Glomerular visceral epithelial cell (primary cell): ENCODE data around the gene HRAS.
"Not testable (repeated sequence)": the region's sequence is repeated elsewhere in the genome, so short reads cannot be mapped to it uniquely, and the experiment has no call there.

Experiments
- DNase-seq: peaks from one replicate; pipeline ENCODE4 v3.0.0-alpha.2; 2016; ENCODE audit errors: extremely low spot score

HRAS gene

GRCh38 chr11:535519-536454 is at the start of gene HRAS:
Gene HRAS (minus strand): TSS chr11:535576.
- peak; percentile 95 for DNase-seq

- no peak for DNase-seq
Measured at GRCh38 chr11:584287-584686, 48.9 kb upstream of the HRAS start.

GRCh38 chr11:581752-582151 is 46.4 kb upstream of the HRAS start:
- no peak for DNase-seq

GRCh38 chr11:581342-581741 is 46.0 kb upstream of the HRAS start:
- no peak for DNase-seq

- DNase-seq: no peak
Measured at GRCh38 chr11:579830-580601, 44.6 kb upstream of the HRAS start.

GRCh38 chr11:578276-579035 is 43.1 kb upstream of the HRAS start:
- no peak for DNase-seq

- DNase-seq: no peak
Measured at GRCh38 chr11:577611-577894, 42.2 kb upstream of the HRAS start.

GRCh38 chr11:576811-577610 is 41.6 kb upstream of the HRAS start:
- no peak for DNase-seq

- peak; percentile 94 for DNase-seq
Measured at GRCh38 chr11:575996-576768, 40.8 kb upstream of the HRAS start, which contains the start of gene PHRF1. Gene PHRF1 (plus strand): TSS chr11:576470. CDS start chr11:581513, 5,043 bp downstream.

- no peak for DNase-seq
Measured at GRCh38 chr11:575313-575995, 40.1 kb upstream of the HRAS start.

- no peak for DNase-seq
Measured at GRCh38 chr11:574632-575312, 39.4 kb upstream of the HRAS start.

GRCh38 chr11:574031-574570 is 38.7 kb upstream of the HRAS start:
- DNase-seq: not testable (repeated sequence)

- DNase-seq: no peak
Measured at GRCh38 chr11:573146-573759, 37.9 kb upstream of the HRAS start.

- DNase-seq: no peak
Measured at GRCh38 chr11:571802-572185, 36.4 kb upstream of the HRAS start.

GRCh38 chr11:569158-569885 is 33.9 kb upstream of the HRAS start:
- DNase-seq: no peak

- DNase-seq: peak; percentile 96
Measured at GRCh38 chr11:568306-569157, 33.2 kb upstream of the HRAS start.
